ENCODE measurements around the gene DDX19B.

DNA sequence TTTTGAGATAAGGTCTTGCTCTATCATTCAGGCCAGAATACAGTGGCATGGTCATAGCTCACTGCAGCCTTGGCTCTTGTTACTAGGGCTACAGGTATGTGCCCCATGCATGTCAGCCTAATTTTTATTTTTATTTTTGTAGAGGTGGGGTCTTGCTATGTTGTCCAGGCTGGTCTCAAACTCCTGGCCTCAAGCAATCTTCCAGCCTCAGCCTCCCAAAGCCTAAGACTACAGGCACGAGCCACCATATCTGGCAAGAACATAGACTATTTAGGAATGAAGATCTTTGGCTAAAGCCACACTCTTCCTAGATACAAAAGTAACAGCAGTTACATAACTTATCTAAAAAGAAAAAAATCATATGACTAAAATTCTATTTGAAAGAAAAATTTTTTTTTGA is 32.1 kb downstream of the DDX19B start:
- no peak for TF ChIP-seq NFIC (IDR thresholded peaks at IDR 0.05)
- TF ChIP-seq ZNF174 (CRISPR knock-in tag; IDR thresholded peaks at IDR 0.05): no peak
- TF ChIP-seq, protein P1, sequence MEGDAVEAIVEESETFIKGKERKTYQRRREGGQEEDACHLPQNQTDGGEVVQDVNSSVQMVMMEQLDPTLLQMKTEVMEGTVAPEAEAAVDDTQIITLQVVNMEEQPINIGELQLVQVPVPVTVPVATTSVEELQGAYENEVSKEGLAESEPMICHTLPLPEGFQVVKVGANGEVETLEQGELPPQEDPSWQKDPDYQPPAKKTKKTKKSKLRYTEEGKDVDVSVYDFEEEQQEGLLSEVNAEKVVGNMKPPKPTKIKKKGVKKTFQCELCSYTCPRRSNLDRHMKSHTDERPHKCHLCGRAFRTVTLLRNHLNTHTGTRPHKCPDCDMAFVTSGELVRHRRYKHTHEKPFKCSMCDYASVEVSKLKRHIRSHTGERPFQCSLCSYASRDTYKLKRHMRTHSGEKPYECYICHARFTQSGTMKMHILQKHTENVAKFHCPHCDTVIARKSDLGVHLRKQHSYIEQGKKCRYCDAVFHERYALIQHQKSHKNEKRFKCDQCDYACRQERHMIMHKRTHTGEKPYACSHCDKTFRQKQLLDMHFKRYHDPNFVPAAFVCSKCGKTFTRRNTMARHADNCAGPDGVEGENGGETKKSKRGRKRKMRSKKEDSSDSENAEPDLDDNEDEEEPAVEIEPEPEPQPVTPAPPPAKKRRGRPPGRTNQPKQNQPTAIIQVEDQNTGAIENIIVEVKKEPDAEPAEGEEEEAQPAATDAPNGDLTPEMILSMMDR (IDR thresholded peaks at IDR 0.05 in 2 of 3, conservative IDR thresholded peaks at IDR 0.05 in 1 of 3; ENCODE audit: insufficient read depth in 2 of 3, low read depth in 1 of 3, low read length in 3 of 3): no peak
- no peak for TF ChIP-seq POLR2AphosphoS5 (IDR thresholded peaks at IDR 0.05; ENCODE audit: control insufficient read depth, insufficient read depth, low read depth, low read length)
- TF ChIP-seq ARID2 (IDR thresholded peaks at IDR 0.05): no peak
- no peak for TF ChIP-seq FOXA3 (CRISPR knock-in tag; conservative IDR thresholded peaks at IDR 0.05 in 1 of 2, IDR thresholded peaks at IDR 0.05 in 1 of 2)
- TF ChIP-seq MAFK (IDR thresholded peaks at IDR 0.05; ENCODE audit: low read length): no peak
- TF ChIP-seq CHD1 (IDR thresholded peaks at IDR 0.05; ENCODE audit: low read length): no peak
- no peak for TF ChIP-seq BRF1 (IDR thresholded peaks at IDR 0.05; ENCODE audit: borderline replicate concordance, extremely low read depth, insufficient read length)
- no peak for TF ChIP-seq POLR3A (IDR thresholded peaks at IDR 0.05; ENCODE audit: borderline replicate concordance, extremely low read depth, insufficient read depth, insufficient read length)

Data from K562 (cell line).